Heart left ventricle (tissue), 13 donors: Measurements from ENCODE around the gene NPHP3.

Experiments
- CTCF ChIP-seq, 12 donors: fragments of 200-600 bp; sonication (generic) in 4 of 12; IDR thresholded peaks; one replicate each; pipeline versions ENCODE4 v1.5.0 to v1.8.0; 2018 to 2022; ENCODE audit warnings: antibody characterized with exemption in 12 of 12, mild to moderate bottlenecking in 5 of 12
- POLR2A ChIP-seq, 2 donors: fragments of 450-650 bp; IDR thresholded peaks; one replicate each; pipeline ENCODE4 v1.6.1; 2017; ENCODE audit warnings: antibody characterized with exemption in 2 of 2, mild to moderate bottlenecking in 2 of 2, moderate library complexity in 2 of 2
- donor health status: ischemic (EF 13 %, LVEDD 7.1; RV severe dilation, severe dysfunction).
- donor health status: DM: no; HTN: yes; CAD: no.
- donor health status: DM: no; HTN: no; CAD: no.
- donor health status: ischemic (EF 25% LVEDD 6.9; RV normal size, moderate dysfunction).
- donor health status: ischemic (EF 25% LVEDD 5.7; RV mildly dilated, moderate dysfunction).
- donor health status: ischemic (EF 35%, LVEDD 5.7; RV mildly dilated, moderate dysfunction).
- donor health status: nonischemic (EF 11% LVEDD 7.7; RV severe dilation, severe dysfunction).
- donor health status: DM: yes; HTN: yes; CAD: no.
- donor health status: PGD.
- donor health status: ischemic (EF 29% LVEDD 5.4; RV normal size, mild dysfunction).
- donor health status: nonischemic (EF 23%, LVEDD 6.1; RV moderate dilation, normal function).

DNA sequence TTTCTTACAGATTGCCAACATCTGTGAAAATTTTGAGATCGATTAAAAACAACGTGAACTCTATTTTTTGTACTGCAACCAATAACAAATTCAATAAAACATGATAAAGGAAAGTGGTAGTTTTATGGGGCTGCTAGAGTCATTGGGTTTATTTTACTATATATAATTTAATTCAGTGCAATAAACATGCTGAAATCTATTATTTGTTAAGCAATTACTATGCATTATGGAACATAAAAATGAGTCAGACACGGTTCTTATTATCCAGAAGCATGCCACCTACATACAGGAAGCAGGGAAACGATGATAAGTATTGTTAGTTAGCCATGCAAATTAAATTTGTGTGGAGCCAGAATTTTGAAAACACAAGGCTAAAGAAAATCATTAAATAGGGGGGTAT lies 27.2 kb downstream of the NPHP3 start:
- no peak for TF ChIP-seq CTCF (IDR thresholded peaks at IDR 0.05)
- no peak for TF ChIP-seq POLR2A (IDR thresholded peaks at IDR 0.05)
